Hepatic stellate cell (primary cell): Measurements from ENCODE around the gene BMP6.
A peak's percentile ranks its signal among the peaks of the same experiment; 100 is the strongest.

Experiments
- DNase-seq: peaks from one replicate; pipeline ENCODE4 v3.0.0; 2011; ENCODE audit warnings: low spot score

BMP6 gene

DNA sequence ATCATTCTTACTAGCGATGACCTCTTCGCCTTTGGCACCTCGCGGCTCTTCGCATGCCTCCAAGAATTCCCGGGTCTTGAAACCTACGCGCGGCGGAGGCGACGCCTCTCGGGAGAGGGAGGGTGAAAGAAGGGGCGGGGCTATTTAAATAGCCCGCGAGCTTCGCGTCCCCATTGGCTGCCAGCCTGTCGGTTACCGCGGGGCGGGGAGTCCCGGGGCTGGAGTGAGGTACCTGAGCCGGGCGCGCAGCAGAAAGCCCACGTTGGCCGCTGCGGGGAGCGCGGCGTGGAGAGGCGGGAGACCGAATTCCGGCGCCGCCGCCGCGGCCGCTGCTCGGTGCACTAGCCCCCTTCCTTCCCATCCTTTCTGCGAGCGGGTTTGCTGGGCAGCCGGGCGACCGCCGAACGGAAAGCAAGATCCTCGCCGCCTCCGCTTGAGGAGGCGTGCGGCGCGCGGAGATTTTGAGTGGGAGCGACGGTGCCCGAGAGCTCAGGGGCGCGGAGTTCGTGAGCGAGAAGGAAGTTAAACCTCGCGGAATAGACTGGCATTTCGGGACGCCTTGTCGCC is at the start of gene BMP6:
TSS of gene BMP6 (plus strand) at position 251 of the 567 bp plus-strand sequence. CDS start 857 bp downstream, outside the sequence.
- DNase-seq = peak; percentile 95

DNA sequence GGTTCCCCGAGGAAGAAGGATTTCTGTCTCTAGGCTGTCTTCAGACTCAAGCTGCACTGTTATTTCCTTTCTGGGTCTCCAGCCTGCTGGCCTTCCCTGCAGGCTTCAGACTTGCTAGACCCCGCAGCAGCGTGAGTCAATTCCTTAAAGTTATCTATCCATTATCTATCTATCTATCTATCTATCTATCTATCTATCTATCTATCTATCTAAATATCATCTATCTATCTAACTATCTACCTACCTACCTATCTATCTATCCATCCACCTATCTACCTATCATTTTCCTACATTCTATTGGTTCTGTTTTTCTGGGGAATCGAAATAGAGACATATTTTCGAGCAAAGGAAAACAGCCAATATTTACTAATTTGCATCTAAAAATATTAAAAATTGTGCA is 48.7 kb upstream of the BMP6 start:
- no peak for DNase-seq

DNA sequence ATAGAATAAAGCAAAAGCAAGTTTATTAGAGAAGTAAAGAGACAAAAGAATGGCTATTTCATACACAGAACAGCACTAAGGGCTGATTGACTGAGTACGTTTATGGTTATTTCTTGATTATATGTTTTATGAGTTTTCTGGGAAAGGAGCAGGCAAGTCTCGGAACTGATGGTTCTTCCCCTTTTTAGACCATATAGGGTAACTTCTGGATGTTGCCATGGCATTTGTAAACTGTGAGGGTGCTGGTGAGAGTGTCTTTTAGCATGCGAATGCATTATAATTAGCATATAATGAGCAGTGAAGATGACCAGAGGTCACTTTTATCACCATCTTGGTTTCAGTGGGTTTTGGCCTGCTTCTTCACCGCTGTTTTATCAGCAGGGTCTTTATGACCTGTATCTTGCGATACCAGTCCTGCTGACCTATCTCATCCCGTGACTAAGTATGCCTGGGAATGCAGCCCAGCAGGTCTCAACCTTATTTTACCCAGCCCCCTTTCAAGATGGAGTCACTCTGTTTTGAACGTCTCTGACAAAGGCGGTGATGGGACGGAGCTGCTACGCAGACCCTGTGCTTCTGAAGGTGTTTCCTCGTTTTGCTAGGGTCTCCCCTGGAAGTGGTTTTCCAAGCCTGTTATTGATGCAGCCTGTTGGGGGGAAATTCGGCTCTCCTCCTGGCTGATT is 45.4 kb upstream of the BMP6 start:
- DNase-seq = no peak

DNA sequence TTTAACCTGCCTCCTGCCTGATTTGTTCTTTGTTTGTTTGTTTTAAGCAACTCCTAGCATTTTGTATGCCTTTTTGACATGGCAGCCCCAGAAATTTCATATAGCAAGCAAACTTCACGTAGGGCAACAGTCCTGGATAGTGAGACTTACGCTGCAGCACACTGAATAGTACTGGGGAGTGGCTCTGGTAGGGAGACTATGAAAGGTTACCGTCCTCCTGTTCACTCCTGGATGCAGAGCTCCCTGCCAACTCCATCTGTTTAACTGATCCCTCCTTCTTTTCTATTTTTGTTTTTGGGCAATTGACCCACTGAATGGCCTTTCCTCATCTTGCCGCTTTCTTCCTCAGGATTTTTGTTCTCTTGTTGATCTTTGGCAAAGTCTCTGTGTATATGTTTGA is 44.5 kb upstream of the BMP6 start:
- DNase-seq = no peak

DNA sequence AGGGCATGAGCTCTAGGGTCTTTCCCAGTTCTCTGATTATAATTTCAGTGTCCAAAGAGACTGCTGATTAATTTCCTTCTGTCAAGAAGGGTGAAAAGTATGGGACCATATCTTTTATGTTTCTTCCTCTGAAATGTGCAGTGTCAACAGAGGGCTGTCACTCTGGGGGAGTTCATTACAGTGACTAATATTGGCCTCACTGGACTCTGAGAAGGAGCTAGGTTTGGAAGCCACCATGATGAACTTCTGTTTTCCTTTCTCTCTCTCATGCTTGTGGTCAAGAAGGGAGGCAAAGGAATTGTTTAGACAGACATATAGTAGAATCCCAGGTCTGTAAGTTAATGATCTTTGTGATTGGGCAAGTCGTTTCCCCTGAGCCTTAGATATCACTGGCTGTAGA is 41.8 kb upstream of the BMP6 start:
- DNase-seq = no peak

DNA sequence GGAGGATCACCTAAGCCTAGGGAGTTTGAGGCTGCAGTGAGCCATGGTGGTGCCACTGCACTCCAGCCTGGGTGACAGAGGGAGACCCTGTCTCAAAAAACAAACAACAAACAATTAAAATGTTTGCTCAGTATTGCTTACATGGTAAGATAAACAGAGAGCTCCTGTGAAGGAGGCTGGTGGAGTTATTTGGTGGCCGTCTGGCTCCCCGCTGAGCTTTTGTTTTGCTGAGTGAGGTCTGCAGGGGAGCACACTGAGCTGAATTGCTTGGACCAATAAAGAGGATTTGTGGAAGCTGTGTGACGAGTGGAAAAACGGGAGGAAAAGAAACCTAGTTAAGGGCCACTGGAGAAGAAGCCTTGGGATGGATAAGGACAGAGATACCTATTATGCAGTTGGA is 41.1 kb upstream of the BMP6 start:
- no peak for DNase-seq

DNA sequence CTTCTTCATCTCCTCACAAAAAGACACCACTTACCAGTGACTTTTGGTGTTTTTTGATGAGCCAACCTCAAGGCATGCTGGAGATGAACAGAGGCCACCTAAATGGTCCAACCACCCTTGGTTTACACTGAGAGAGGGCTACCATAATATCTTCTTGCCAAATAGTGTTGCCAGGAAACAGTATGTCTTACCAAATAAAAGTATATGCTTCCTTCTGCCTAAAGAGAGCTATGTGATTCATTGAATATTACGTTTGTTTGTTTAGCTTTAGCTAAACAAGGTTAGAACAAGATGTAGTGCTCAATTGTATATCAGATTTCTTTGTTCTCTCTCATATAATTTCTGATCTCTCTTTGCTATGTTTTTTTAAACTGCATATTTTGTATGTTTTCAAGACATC is 40.6 kb upstream of the BMP6 start:
- DNase-seq = no peak

DNA sequence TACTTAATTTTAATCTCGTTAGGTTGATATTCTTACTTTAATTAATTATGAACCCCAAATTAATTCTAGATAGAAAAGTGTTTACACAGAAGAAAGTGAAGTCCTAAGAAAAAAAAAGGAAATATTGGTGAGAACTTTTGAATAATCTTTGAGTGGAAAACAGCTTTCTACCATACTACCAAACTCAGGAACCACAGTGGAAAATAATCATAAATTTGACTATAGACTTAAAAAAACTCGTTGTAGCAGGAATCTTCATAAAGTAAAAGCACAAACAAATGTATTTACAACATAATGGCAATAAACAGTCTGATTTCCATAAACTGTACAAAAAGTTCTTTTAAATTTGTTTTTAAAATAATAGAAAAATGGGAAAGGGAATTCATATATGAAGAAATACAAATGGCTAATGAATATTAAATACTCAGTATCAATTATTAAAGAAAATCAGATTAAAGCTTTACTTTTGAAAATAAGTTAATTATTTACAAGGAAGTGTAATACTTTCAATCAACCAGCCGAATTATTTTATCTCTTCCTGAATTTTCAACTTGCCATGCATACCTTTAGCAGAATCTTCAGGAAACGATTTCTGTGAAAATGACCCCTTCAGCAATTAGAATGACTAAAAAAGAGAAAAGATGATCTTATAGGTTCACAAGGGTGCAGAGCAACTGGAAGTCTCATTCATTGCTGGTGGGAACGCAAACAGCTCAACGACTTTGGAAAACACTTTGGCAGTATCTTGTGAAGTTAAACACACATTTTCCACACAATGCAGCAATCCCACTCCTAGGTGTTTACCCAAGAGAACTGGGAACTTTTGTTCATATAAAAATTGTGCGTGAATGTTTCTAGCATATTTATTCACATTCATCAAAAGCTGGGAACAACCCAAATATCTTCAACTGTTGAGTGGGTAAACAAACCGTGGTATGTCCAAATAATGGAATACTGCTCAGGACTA is 38.5 kb upstream of the BMP6 start:
- no peak for DNase-seq

DNA sequence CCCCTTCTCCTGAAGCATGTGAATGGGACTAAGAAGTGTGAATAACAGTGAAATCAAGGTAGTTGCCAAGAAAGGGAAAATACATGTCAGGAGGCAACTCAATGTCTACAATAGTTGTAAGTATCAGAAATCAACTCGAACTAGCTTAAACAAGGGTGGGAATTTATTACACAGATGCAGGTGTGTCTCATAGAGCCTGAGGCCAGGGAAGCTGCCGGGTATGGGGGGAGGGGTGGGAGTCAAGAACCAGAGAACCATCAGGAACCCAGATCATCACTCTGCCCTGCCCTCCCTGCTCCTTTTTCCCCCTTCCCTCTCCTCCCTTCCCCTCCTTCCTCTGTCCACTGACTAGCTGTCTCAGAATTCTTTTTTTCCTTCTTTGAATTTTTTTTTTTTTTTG is 34.9 kb upstream of the BMP6 start:
- DNase-seq = no peak

DNA sequence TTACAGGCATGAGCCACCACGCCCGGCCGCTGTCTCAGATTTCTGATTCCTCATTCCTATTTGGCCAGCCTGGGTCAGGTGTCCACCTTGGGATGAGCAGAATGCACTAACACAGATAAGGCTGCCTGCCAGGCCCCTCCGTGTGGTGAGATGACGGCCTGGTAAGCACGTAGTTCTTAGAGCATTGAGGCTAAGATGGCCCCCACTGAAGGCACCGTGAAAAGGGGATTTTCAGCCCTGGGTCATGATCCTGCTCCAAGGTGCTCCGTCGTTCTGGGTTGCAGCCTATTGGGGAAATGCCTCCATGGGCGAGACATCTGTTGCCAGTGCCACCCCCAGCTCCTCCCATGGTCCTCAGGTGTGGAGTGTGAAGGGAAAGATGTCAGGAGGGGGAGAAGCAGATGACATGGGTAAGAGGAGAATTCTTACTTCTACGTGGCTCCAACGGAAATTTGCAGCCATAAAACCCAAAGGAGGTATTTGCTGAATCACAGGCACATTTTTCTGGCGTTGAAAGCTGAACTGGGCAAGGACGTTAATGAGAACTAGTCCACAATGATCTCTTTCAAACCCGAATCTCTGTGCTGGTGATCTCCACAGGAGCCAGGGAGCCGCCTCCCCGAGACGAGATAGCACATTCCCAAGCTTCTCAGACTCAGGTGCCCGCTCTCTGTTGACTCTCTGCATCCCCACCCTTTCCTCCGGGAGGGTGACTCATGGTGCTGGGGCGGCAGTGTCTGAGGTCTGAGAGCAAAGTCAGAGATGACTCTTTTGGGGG is 34.0 kb upstream of the BMP6 start:
- peak; percentile 54 for DNase-seq

DNA sequence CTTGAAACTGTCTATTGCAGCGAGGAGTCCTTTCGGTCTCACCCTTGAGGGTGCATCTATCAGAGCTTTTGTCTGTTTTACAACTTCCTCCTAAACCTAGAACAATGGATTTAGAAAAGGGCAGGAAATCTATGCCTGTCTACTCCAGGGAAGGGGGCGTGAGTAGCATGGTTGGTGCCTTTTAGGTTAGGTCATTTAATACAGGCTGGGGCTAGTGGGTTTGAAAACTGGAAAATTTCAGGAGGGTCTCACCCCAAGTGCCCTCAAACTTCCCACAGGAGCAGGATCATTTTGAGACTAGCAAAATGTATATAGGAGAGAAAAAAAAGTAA is 33.5 kb upstream of the BMP6 start:
- no peak for DNase-seq

DNA sequence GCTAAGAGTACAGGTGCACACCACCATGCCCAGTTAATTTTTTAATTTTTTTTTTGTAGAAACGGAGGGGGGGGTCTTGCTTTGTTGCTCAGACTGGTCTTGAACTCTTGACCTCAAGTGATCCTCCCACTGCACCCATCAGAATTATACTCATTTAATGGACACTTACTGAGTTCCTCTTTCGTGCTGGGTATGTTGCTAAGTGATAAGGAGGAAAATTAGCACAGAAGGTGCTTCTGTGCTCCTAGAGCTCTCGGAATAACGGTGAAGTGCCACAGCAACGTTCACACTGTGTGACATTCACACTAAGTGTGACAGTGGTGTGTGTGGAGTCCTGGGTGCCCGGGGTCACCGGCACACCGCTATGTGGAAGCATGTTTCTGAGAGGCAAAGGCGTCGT is 32.1 kb upstream of the BMP6 start:
- no peak for DNase-seq

DNA sequence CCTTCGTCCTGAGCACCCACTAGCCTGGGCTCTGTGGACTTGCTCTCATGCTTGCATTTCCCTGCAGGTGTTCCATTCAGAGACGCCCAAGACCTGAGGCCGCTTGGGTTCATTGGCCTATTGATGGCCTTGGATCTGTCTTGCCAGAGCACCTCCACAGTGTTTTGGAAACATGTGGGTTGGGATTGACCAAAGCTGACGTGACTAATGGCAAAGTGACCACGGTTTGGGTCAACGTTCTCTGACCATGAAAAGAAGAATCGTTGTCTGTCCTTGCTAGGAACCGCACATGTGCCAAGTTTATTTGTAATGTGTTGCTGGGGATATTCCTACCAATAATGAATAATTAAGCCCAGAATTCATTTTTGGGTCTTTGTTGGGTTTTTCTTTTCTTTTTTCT is 29.8 kb upstream of the BMP6 start:
- no peak for DNase-seq

DNA sequence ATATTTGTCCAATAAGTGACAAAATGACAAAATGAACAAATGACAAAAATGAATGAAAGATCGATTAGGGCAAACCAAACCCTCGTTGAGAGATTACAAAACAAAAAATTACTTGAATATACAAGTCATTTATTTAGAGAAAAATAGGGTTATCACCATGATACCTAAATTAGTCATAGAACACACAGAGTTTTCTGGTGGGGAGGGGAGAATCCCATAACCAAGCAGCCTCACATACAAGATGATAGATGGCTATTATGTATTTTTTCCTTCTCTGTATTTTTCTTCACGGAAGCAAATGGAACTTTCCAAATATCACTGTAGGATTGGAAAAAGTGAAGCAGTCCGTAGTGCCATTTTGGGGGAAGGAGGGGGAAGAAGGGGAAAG is 28.5 kb upstream of the BMP6 start:
- no peak for DNase-seq

DNA sequence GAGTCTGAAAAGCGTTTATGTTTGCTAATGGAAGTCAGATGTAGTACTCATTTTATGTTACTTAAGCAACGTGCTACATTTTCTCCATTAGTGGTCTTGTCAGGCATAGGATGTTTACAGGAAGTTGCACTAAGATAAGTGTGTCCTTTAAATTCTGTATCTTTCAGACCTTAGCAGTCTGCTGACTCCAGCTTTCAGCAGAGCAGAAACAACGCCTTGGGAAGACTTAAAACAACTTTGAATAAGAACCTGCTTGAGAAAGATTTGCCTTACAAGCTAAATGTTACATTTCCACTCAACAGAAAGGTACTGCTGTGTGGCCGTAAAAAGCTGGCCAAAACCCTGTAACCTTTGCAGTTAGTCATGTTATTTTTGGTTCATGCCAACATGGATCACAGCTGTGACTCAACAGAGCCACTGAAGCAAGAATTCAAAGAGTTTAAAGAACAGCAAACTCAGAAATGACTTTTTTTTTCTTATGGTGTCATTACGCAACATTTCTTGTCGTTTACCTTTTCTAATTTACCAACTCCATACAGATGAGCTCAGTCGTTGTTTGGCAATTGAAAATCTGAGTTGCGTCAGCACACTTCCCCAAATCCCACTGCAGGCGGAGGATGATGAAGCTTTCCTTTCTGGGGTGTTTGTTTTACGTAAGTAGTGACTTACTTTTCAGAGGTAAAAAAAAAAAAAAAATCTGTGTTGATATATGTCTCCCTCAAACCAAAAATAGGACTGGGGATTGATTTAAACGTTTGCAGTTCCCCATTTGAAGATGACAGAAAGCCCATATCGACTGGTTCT is 27.9 kb upstream of the BMP6 start:
- DNase-seq = peak; percentile 55

DNA sequence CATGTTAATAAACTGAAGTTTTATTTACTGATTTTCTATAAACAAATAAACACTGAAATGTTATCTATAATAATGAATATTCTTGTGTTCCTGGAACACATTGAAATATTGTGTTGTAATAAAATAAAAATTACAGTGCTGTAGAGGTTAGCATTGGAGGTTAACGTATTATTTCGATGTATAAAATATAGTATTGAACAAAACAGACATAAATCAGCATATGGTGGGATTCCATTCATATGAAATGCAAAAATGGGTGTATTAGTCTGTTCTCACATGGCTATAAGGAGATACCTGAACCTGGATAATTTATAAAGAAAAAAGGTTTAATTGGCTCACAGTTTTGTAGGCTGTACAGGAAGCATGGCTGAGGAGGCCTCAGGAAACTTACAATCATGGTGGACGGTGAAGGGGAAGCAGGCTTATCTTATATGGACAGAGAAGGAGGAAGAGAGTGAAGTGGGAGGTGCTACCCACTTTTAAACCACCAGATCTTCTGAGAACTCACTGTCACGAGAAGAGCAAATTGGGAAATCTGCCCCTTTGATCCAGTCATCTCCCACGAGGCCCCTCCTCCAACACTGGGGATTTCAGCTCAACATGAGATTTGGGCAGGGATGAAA is 24.6 kb upstream of the BMP6 start:
- no peak for DNase-seq

DNA sequence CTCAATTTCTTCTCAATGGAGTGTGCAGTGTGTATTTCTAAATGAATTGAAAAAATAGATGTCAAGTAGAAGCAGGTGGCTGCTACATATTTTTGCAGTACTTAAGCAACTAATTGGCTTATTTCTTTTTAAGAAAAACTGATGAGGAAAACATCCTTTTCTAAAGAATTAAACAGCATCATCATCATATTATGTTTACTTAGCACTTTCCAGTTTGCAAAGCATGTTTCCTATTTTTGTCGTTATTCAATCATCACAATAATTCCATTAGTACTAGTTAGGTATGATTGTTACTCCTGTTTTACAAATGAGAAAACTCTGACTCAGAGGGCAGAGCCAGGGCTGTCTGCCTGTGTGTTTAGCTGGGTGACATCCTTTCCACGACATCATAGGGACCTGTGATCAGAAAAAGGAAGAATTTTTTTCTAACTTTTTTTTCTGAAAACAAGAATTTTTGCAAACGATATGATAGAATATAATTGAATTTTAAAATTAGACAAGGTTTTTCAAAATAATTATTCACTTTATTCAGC is 22.7 kb upstream of the BMP6 start:
- no peak for DNase-seq

DNA sequence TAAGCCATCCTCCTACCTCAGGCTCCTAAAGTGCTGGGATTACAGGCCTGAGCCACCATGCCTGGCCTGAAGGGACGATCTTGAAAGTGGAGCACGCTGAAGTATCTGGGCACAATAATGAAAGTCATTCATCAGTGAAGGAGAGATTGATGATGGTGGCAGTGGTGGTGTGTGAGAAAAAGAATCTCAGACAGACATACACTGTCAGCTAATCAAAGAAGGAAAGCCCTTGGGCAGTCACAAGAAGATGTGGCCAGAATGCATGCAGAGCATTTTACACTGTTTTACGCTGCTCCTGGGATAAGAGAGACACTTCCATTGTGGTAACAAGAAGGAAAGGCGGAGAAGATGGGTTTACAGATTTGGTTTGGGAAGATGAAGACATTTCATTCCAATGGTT is 20.4 kb upstream of the BMP6 start:
- no peak for DNase-seq

DNA sequence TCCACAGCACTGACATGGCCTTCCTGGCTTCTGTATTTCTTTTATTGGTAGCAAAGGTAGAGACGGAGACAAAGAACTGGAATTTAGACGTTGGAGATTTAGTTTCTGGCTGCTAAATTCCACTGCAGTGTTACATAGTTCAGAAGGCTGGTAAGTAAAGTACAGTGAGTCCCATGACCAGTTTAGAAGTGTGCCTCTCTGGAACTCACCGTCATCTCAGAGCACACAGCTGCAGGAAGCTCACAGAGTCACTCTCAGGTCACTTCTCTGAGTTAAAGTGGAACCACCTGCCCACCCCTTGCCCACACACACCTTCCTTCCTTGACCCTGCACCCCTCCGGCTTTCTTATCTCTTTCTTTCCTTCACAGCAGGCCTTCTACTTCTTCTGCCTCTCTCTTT is 19.6 kb upstream of the BMP6 start:
- DNase-seq = no peak

DNA sequence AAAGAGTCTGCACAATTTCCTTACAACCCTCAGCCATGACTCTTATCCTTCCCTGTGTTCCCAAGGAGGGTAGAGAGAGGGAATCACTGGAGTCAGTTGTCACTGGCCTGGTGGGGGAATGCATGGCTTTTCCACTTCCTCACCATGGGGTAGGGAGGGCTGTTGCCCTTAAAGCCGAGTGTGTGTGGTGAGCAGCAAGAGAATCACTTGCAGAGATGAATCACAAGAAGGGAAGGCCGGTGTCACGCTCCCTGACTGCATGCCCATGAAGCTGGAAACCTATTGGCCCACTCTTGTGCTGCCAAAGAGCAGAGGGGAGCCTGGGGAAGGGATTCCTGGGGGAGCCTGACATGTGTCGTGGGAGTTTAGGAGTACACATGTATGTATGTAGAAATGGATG is 18.1 kb upstream of the BMP6 start:
- DNase-seq = no peak

DNA sequence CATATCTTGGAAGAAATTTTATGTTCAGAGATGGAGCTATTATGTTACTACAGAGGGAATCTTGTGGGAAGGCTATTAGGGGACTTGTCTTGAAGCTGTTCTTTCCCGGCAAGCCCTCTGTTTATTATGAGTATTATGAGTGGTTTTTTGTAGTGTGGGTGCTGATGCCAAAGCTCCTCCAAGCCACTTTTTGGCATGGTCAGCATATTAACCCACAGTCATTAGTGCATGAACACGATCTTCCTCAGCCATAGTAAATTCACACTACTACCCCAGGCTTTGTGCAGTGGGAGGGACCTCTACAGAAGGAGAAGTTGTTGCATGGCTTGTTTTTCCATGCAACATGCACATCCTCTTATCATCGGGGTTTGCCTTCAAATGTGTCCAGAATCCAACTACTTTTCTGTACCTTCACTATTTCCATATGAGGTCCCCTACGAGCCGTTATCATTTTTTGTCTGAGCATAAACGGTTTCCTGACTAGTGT is 6.5 kb upstream of the BMP6 start:
- DNase-seq = no peak
